Measurements from ENCODE around the gene EPB41L4B.

The EPB41L4B gene

GRCh38 chr9:109191746-109192145 is 129.1 kb downstream of the EPB41L4B start:
- no peak for DNase-seq

GRCh38 chr9:109190151-109190550 is 130.7 kb downstream of the EPB41L4B start:
- DNase-seq: no peak

- peak; percentile 17 to 39 for DNase-seq
Measured at GRCh38 chr9:109186857-109187520, 133.9 kb downstream of the EPB41L4B start.

- DNase-seq: peak in 1 of 2 experiments; percentile 26
Measured at GRCh38 chr9:109182940-109183798, 137.7 kb downstream of the EPB41L4B start.

GRCh38 chr9:109182550-109182939 is 138.3 kb downstream of the EPB41L4B start:
- DNase-seq: no peak

GRCh38 chr9:109181284-109181683 is 139.6 kb downstream of the EPB41L4B start:
- no peak for DNase-seq

- DNase-seq: no peak
Measured at GRCh38 chr9:109179801-109180523, 140.9 kb downstream of the EPB41L4B start.

GRCh38 chr9:109176963-109177362 is 143.9 kb downstream of the EPB41L4B start:
- DNase-seq: no peak

- DNase-seq: no peak
Measured at GRCh38 chr9:109176386-109176785, 144.5 kb downstream of the EPB41L4B start.

GRCh38 chr9:109172935-109173334 is 147.9 kb downstream of the EPB41L4B start:
- no peak for DNase-seq

- no peak for DNase-seq
Measured at GRCh38 chr9:109171926-109172325, 148.9 kb downstream of the EPB41L4B start.

GRCh38 chr9:109168170-109168569 is 152.7 kb downstream of the EPB41L4B start:
- DNase-seq: no peak

GRCh38 chr9:109167716-109168115 is 153.1 kb downstream of the EPB41L4B start:
- DNase-seq: no peak

- peak; percentile 31 to 36 for DNase-seq
Measured at GRCh38 chr9:109166771-109167601, 153.9 kb downstream of the EPB41L4B start, which contains the start of gene FRRS1L. Gene FRRS1L (minus strand): TSS chr9:109167249. CDS start chr9:109167138, 111 bp downstream.

GRCh38 chr9:109166171-109166770 is 154.6 kb downstream of the EPB41L4B start:
- DNase-seq: peak in 1 of 2 experiments; percentile 14

GRCh38 chr9:109164042-109164441 is 156.8 kb downstream of the EPB41L4B start:
- DNase-seq: no peak

GRCh38 chr9:109163194-109163593 is 157.7 kb downstream of the EPB41L4B start:
- no peak for DNase-seq

- no peak for DNase-seq
Measured at GRCh38 chr9:109162677-109163076, 158.2 kb downstream of the EPB41L4B start.

GRCh38 chr9:109161471-109161870 is 159.4 kb downstream of the EPB41L4B start:
- no peak for DNase-seq

GRCh38 chr9:109159583-109159982 is 161.3 kb downstream of the EPB41L4B start:
- DNase-seq: no peak

GRCh38 chr9:109158651-109159050 is 162.2 kb downstream of the EPB41L4B start:
- DNase-seq: no peak

- DNase-seq: no peak
Measured at GRCh38 chr9:109156708-109157107, 164.2 kb downstream of the EPB41L4B start.
